GM18508 (cell line): ENCODE measurements around the gene SSNA1.

Experiments
- ATAC-seq: cut with Tn5 transposase; IDR thresholded peaks from one replicate; pipeline ENCODE4 v1.9.1; 2021; ENCODE audit warnings: moderate number of reproducible peaks; ENCODE audit not compliant: insufficient read depth, unreplicated experiment

The SSNA1 gene

DNA sequence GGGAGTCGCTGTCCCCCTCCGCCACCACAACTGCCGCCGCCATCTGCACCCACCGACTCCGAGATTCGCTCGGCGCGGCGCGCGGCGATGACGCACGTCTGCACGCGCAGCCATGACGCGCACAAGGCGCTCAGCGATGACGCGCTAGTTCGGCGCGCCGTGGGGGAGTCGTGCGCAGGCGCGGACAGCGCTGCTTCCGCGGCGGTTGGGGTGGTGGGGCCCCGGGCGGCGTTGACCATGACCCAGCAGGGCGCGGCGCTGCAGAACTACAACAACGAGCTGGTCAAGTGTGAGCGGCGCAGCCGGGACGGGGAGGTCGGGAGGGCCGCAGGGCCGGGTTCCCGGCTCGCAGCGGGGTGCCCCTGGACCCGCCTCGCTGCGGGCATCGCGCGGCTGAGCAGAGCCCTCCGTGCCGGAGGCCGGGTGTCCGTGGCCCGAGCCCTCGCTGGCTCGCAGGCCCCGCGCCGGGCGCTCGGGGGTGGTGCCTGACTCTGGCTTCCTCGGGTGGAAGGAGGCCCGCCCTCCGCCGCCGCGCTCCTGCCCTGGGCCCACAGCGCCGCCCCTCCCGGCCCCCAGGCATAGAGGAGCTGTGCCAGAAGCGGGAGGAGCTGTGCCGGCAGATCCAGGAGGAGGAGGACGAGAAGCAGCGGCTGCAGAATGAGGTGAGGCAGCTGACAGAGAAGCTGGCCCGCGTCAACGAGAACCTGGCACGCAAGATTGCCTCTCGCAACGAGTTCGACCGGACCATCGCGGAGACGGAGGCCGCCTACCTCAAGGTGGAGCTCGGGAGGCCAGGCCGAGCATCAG lies at the start of gene SSNA1, which contains the start of gene ANAPC2:
TSS of gene SSNA1 (plus strand) at position 187 of the 807 bp plus-strand sequence. CDS start at position 238, 51 bp downstream.
TSS of gene ANAPC2 (minus strand) at position 71 of the 807 bp plus-strand sequence. CDS start at position 43, 28 bp downstream.
- ATAC-seq = peak; percentile 39

DNA sequence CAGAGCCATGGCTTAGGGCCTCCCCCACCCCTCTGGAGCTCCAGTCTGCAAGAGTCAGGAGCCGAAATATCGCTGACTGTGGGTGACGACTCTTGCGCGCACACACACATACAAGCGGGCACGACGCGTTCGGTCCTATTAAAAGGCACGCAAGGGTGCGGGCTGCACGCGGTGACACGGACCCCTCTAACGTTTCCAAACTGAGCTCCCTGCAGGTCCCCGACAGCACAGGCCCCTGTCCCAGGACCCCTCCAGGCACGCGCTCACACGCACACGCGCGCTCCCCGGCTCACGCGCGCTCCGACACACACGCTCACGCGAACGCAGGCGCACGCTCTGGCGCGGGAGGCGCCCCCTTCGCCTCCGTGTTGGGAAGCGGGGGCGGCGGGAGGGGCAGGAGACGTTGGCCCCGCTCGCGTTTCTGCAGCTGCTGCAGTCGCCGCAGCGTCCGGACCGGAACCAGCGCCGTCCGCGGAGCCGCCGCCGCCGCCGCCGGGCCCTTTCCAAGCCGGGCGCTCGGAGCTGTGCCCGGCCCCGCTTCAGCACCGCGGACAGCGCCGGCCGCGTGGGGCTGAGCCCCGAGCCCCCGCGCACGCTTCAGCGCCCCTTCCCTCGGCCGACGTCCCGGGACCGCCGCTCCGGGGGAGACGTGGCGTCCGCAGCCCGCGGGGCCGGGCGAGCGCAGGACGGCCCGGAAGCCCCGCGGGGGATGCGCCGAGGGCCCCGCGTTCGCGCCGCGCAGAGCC lies 49.6 kb upstream of the SSNA1 start, which contains the start of gene GRIN1:
TSS of gene GRIN1 (plus strand) at position 433 of the 746 bp plus-strand sequence. CDS start 333 bp downstream, outside the sequence.
- no peak for ATAC-seq

- ATAC-seq = no peak
Observed at GRCh38 chr9:137139468-137140150, 48.9 kb upstream of the SSNA1 start.

DNA sequence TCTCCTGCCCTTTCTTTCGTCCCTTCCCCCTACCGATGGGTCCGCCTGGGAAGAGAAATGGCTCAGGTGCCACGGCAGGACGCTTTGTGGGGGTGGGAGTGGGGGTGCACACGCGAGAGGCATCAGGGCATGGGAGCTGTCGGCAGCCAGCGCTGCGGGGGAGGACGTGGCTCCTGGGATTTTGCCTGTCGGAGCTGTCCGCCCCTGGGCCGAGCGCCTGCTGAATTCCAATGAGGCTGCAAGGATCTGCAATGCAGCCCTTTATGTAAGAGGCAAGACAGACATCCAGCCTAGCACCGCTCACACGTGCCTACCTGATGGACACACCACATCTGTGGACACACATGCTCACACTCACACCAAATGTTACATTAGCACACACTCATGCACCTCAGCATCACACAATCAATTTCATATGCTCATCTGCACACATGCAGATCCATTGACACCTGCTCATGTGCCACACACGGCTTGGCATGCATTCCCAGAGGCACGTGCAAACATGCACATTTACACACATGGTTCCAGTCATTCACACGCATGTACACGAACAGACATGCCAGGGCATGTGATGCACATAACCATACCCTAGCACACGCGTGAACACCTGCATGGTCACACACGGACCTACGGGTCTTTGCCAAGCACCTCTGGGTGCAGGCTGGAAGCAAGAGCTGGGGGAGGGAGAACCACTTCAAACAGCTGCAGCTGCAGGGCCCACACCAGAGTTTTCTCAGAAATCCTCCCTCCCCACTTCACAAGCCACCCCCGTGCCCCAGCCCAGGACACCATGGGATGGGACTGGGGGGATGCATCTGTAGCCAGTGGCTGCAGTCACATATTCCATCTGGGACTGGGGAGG lies 48.1 kb upstream of the SSNA1 start:
- ATAC-seq = no peak

DNA sequence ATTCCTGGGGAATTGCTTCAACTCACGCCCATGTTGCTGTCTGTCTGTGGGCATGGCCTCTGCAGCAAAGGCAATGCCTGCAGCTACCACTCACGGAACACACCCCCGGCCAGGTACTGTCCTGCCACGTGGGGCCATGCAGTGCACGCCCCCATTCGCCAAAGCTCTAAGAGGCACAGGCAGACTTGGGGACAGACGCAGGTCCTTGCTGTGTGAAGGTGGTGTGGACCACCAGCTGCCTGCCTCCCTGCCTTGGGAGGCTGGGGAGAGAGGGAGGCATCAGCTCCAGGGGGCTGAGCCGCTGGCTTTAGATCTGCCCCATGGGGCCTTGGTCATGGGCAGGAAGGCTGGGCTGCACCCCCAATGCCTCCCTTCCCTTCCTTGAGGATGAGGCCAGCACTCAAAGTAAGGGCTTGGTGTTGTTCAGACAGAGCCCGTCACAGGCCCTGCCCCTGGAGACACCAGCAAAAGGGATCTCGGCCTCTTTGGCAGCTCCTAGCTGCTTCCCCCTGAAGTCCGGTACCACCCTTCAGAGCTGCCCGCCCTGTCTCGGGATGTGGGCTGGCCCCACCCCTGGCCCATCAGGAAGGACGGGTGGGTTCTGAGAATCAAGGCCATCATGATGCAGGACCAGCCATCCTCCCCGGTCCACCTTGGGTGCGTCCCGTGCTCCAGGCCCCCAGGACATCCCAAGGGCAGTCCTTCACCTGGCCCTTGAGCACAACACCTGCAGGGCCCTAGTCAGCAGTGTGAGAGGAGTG lies 47.2 kb upstream of the SSNA1 start:
- ATAC-seq = no peak

- no peak for ATAC-seq
Observed at GRCh38 chr9:137141976-137142936, 46.2 kb upstream of the SSNA1 start.

DNA sequence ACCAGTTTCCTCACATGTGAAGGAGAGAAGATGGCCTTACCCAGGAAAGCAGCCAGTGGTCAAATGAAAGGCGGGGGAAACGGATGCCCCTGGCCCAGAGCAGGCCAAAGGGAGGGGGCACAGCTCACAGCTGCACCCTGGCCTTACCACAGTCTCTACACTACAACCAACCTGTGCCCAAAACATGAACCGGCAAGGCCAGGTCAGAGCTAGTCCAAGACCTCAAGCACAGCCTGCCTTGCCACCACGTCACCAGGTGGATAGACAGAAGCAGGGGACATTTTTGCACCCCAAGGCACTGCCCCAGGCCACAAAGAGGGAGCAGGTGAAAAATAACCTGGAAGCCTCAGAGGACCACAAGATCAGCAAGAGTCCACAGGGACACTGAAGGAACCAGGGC lies 45.0 kb upstream of the SSNA1 start:
- no peak for ATAC-seq

DNA sequence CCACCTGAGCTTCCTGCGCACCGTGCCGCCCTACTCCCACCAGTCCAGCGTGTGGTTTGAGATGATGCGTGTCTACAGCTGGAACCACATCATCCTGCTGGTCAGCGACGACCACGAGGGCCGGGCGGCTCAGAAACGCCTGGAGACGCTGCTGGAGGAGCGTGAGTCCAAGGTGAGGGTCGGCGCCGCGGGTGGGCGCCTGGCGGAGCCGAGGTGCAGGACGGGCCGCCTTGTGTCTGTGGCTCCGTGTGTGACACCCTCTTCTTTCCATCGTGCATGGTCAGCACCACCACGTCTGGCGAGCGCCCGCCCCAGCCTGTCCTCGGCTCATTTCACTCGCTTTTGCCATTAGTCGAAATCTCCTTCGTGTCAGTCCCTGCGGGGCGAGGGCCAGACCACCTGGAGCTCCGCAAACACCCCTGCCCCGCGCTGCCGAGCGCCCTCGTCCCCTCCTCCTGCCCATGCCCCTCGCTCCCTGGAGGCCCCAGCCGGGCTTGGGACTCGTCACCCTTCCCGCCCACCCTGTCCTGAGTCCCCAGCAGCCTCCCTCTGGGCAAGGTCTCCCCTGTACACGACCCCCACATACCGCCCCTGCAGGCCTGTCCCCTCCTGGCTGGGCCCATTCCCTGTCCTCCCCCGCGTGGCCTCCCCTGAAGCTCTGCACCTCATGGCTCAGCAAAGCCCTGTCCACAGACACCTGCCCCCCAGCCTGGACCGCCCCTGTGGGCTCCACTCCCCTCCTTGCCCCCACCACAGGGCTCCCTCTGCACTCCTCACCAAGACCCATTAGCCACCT lies 42.5 kb upstream of the SSNA1 start:
- ATAC-seq = no peak

GRCh38 chr9:137146527-137146918 lies 42.0 kb upstream of the SSNA1 start:
- ATAC-seq = no peak

- no peak for ATAC-seq
Observed at GRCh38 chr9:137147091-137147792, 41.2 kb upstream of the SSNA1 start.

DNA sequence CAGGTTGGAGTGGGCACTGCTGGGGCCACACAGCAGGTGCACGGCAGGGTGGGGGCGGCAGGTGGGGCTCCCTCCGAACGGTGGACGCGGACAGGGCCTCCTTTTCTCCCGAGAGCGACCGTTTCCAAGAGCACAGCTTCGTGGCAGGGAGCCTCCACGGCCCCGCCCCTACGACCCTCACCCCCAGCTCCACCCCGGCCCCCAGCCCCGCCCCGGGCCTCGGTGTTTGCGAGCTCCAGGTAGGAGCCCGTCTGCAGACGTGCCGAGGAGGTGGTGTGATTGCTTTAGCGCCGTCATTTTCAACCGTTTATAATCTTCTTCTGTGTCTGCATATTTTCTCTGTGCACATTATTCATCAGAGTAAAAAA lies 40.7 kb upstream of the SSNA1 start:
- ATAC-seq = no peak

- no peak for ATAC-seq
Observed at GRCh38 chr9:137148242-137148641, 40.2 kb upstream of the SSNA1 start.

DNA sequence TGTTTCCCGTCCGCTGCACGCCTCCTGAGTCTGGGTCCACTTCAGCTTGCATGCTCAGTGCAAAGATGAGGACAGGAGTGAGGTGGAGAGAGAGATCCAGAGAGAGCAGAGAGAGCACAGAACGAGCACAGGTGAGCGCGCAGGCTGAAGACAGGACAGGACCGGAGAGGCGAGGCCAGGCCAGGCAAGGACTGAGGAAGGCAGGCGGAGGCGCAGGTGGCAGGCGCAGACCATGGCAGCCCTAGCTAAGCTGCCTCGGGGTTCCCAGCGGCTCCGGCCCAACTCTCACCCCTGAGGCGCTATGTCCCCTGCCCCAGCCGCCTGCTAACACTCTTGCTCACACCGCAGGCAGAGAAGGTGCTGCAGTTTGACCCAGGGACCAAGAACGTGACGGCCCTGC lies 39.8 kb upstream of the SSNA1 start:
- ATAC-seq = no peak

GRCh38 chr9:137149363-137149762 lies 39.1 kb upstream of the SSNA1 start:
- no peak for ATAC-seq

- no peak for ATAC-seq
Observed at GRCh38 chr9:137149942-137150616, 38.4 kb upstream of the SSNA1 start.
